Omental fat pad (tissue), 4 donors: ENCODE results near the gene SCUBE2. TPM values are rescaled to one million over a fixed set of nuclear protein-coding genes. Genes with fewer than 3 reads are reported as not detected.
"Not testable (repeated sequence)": the region's sequence is repeated elsewhere in the genome, so short reads cannot be mapped to it uniquely, and the experiment has no call there.

Experiments used
- ATAC-seq: fragments of 150-250 bp; one replicate; pipeline ENCODE4 v1.9.1; 2016; ENCODE audit warnings: mild to moderate bottlenecking, moderate library complexity; ENCODE audit not compliant: low FRiP score
- DNase-seq: peaks from one replicate; pipeline ENCODE4 v3.0.0-alpha.2; 2019; ENCODE audit warnings: low spot score
- CTCF ChIP-seq, 3 donors: fragments of 450-650 bp; IDR thresholded peaks; one replicate each; pipeline ENCODE4 v1.5.1; 2016 to 2017; ENCODE audit warnings: antibody characterized with exemption in 3 of 3, mild to moderate bottlenecking in 3 of 3, moderate library complexity in 2 of 3
- small RNA-seq: library from RNA; depleted of rRNA; stranded (forward); fragments of <200 nt; gene quantifications from one replicate; pipeline ENCODE3, GENCODE V24; 2016
- total RNA-seq, 4 donors: library from RNA; depleted of rRNA; stranded (reverse); fragments of >200 nt; gene quantifications; one replicate each; pipeline ENCODE4 v1.1.0, GENCODE V29; 2016

SCUBE2 gene
- total RNA-seq, 4 donors from 2014 or later = 8.8 to 50.6 (median 29.8) TPM

GRCh38 chr11:8985462-8985861, 105.9 kb downstream of the SCUBE2 start:
- DNase-seq (no peak), ATAC-seq (no peak)
- TF ChIP-seq CTCF (IDR thresholded peaks at IDR 0.05) = no peak

DNA sequence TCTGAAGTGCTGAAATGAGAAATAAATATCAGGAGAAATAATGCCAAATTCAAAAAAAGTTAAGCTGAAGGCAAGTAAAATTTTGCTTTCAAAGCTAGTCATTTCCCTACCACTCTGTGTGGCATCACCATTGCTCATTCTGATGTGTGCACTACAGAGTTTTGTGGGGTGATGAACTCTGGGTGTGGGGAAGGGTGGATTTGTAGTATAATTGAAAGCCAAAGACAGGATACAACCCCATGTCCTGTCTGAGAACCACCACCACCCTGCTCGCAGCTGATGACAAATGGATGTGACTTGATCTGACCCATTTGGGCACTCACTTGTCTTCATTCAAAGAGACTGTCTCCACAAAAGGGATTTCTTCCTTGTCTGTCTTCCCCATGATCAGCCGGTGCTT, 107.8 kb downstream of the SCUBE2 start:
- no peak for DNase-seq
- no peak for TF ChIP-seq CTCF (IDR thresholded peaks at IDR 0.05)
- no peak for ATAC-seq

DNA sequence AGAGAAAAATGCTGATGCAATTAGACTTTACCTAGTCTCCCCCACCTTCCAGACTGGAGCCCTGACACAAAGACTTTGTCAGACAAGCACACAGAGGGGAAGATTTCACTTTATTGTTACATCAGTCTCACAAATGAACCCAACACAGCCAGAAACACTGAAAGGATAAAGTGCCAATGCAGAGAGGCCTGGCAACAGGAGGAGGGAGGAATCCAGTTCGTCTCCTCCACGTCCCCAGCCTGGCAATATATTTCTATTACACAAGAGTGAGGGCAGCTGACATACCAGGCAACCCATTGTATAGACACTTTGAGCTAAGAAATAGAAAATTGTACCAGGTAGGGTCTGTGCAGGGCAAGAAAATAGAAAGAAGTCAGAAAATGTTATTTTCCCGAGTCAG, 110.9 kb downstream of the SCUBE2 start:
- DNase-seq (no peak), ATAC-seq (no peak)
- no peak for TF ChIP-seq CTCF (IDR thresholded peaks at IDR 0.05)

GRCh38 chr11:8979365-8979764, 112.0 kb downstream of the SCUBE2 start:
- DNase-seq, ATAC-seq: not testable (repeated sequence)

DNA sequence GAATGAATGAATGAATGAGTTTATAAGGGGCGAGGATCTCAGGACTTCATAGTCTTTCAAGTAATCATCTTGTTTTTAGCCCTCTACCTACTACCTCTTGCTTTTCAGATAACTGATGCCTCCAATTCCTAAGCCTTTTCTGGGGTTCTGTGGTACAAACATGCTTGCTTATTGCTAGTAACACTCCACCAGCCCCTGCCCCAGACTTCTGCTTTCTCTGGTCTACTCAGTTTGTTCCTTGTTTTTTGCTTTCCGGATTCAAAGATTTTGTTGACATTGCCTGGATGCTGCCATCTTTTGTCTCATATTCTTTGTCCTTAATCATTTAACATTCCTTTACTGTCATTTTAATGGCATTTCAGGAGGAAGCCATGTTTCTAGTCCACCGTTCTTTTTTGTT, 118.3 kb downstream of the SCUBE2 start:
- DNase-seq (no peak), ATAC-seq (no peak)
- TF ChIP-seq CTCF (IDR thresholded peaks at IDR 0.05) = no peak

- DNase-seq (no peak), ATAC-seq (no peak)
- TF ChIP-seq CTCF (IDR thresholded peaks at IDR 0.05) = no peak
Measured at GRCh38 chr11:8971924-8972316, 119.5 kb downstream of the SCUBE2 start.

DNA sequence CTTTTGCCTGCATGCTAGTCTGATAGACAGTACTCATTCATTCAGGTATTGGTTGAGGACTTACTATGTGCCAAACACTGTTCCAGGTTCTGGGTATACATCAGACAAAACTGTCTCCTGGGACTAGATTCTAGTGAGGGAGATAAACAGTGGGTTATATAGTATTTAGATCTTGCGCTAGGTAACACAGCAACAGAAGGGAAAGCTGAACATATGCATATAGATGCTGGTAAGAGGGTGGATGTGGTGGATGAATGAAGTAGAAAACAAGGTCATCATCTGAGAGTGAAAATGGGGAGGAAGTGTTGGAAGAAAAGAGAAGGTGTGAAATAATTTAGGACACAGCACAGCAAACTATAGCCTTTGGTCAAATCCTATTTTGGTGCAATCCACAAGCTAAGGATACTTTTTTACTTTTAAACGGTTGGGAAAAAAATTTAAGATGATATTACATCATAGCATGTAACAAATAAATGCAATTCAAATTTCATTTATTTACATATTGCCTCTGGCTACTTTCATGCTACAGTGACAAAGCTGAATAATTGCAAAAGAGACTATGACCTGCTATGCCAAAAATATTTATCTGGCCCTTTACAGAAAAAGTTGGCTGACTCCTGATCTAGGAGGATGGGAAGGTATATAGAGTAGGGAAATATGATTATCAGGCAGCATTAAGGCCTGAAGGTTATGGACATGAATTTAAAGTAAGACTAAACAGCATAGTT, 120.0 kb downstream of the SCUBE2 start:
- DNase-seq = no peak
- no peak for ATAC-seq
- no peak for TF ChIP-seq CTCF (IDR thresholded peaks at IDR 0.05)

Small RNA genes within 50 kb of the gene (small RNA-seq; reads per million reads assigned to genes)
- not detected for gene MIR5691

Other genes starting within 250 kb of the SCUBE2 start
- 10 to 100 TPM; 13.1 to 32.0 (median 19.8) TPM for gene AKIP1, start 180.4 kb downstream of the SCUBE2 start, total RNA-seq
- not detected for gene C11orf16, start 158.7 kb downstream of the SCUBE2 start, total RNA-seq
- gene ASCL3, start 148.6 kb downstream of the SCUBE2 start, total RNA-seq = not detected
- 10 to 100 TPM; 31.9 to 44.4 (median 42.1) TPM for gene TMEM9B, start 127.2 kb downstream of the SCUBE2 start, total RNA-seq
- 10 to 100 TPM in 1 of 4 donors, 1 to 10 TPM in 2, under 1 TPM in 1; 0.63 to 13.1 (median 2.8) TPM for gene NRIP3, start 87.6 kb downstream of the SCUBE2 start, total RNA-seq
- 100 to 1,000 TPM; 113 to 163 (median 121) TPM for gene DENND5A, start 173.8 kb upstream of the SCUBE2 start, total RNA-seq
- gene TMEM41B, start 223.0 kb upstream of the SCUBE2 start, total RNA-seq = 10 to 100 TPM; 21.6 to 28.1 (median 22.7) TPM